Liver (tissue), 9 donors: ENCODE measurements around the gene SIGLEC10. TPM values are rescaled to one million over a fixed set of nuclear protein-coding genes. Genes with fewer than 3 reads are reported as not detected.

Experiments used
- DNase-seq: peaks from one replicate; pipeline ENCODE4 v3.0.0-alpha.2; 2017; ENCODE audit warnings: low spot score
- H3K27ac ChIP-seq, 2 donors: one replicate each; pipeline ENCODE4 v1.7.0; 2013; ENCODE audit warnings: inconsistent platforms in 2 of 2, low read length in 2 of 2, control low read depth in 1 of 2, low read depth in 1 of 2, mild to moderate bottlenecking in 1 of 2
- H3K27me3 ChIP-seq, 4 donors: one replicate each; pipeline versions ENCODE4 v1.6.1 to v1.7.0; 2013; ENCODE audit warnings: low read length in 3 of 4, inconsistent platforms in 1 of 4, mild to moderate bottlenecking in 1 of 4, moderate library complexity in 1 of 4; ENCODE audit not compliant: control insufficient read depth in 4 of 4, insufficient read depth in 4 of 4
- H3K36me3 ChIP-seq, 4 donors: one replicate each; pipeline versions ENCODE4 v1.6.1 to v1.7.0; 2013; ENCODE audit warnings: low read length in 3 of 4, mild to moderate bottlenecking in 3 of 4, low read depth in 1 of 4, moderate library complexity in 1 of 4; ENCODE audit not compliant: control insufficient read depth in 4 of 4, insufficient read depth in 3 of 4
- H3K4me1 ChIP-seq, 4 donors: one replicate each; pipeline versions ENCODE4 v1.6.1 to v1.7.0; 2013; ENCODE audit warnings: low read length in 3 of 4, mild to moderate bottlenecking in 3 of 4, moderate library complexity in 1 of 4; ENCODE audit not compliant: control insufficient read depth in 4 of 4, insufficient read depth in 4 of 4
- H3K4me3 ChIP-seq, 3 donors: one replicate each; pipeline versions ENCODE4 v1.6.1 to v1.7.0; 2013; ENCODE audit warnings: low read length in 3 of 3, control low read depth in 1 of 3, low read depth in 1 of 3, mild to moderate bottlenecking in 1 of 3
- H3K9ac ChIP-seq, 2 donors: one replicate each; pipeline ENCODE4 v1.7.0; 2013; ENCODE audit warnings: low read length in 2 of 2, mild to moderate bottlenecking in 2 of 2, moderate library complexity in 2 of 2, control low read depth in 1 of 2, low read depth in 1 of 2
- H3K9me3 ChIP-seq, 4 donors: one replicate each; pipeline versions ENCODE4 v1.6.1 to v1.7.0; 2013; ENCODE audit warnings: low read length in 3 of 4; ENCODE audit not compliant: control insufficient read depth in 4 of 4
- EGR1 ChIP-seq, 2 donors: IDR thresholded peaks; 2 replicates each; pipeline ENCODE4 v1.6.1; 2016 to 2018; ENCODE audit warnings: antibody characterized with exemption in 2 of 2, low read depth in 2 of 2
- FOXA1 ChIP-seq: IDR thresholded peaks from 2 replicates; pipeline ENCODE4 v1.6.1; 2016; ENCODE audit warnings: antibody characterized with exemption
- FOXA2 ChIP-seq: IDR thresholded peaks from 2 replicates; pipeline ENCODE4 v1.6.1; 2016; ENCODE audit warnings: antibody characterized with exemption
- GABPA ChIP-seq, 2 donors: IDR thresholded peaks in 1 of 2; conservative IDR thresholded peaks in 1 of 2; 2 replicates each; pipeline ENCODE4 v1.6.1; 2016; ENCODE audit warnings: antibody characterized with exemption in 2 of 2, mild to moderate bottlenecking in 1 of 2, moderate library complexity in 1 of 2
- HNF4A ChIP-seq, 2 donors: conservative IDR thresholded peaks; 2 replicates each; pipeline ENCODE4 v1.6.1; 2016; ENCODE audit warnings: antibody characterized with exemption in 2 of 2, mild to moderate bottlenecking in 2 of 2
- HNF4G ChIP-seq: IDR thresholded peaks from 2 replicates; pipeline ENCODE4 v1.6.1; 2016; ENCODE audit warnings: antibody characterized with exemption
- JUND ChIP-seq, 2 donors: IDR thresholded peaks; 2 replicates each; pipeline ENCODE4 v1.6.1; 2016; ENCODE audit warnings: antibody characterized with exemption in 2 of 2
- MAX ChIP-seq: IDR thresholded peaks from 2 replicates; pipeline ENCODE4 v1.6.1; 2016; ENCODE audit warnings: antibody characterized with exemption
- NR2F2 ChIP-seq: IDR thresholded peaks from 2 replicates; pipeline ENCODE4 v1.6.1; 2016; ENCODE audit warnings: antibody characterized with exemption
- RAD21 ChIP-seq, 2 donors: IDR thresholded peaks; 2 replicates each; pipeline ENCODE4 v1.6.1; 2016; ENCODE audit warnings: antibody characterized with exemption in 2 of 2, mild to moderate bottlenecking in 2 of 2
- RXRA ChIP-seq, 2 donors: IDR thresholded peaks; 2 replicates each; pipeline ENCODE4 v1.6.1; 2017 to 2018; ENCODE audit warnings: antibody characterized with exemption in 2 of 2, mild to moderate bottlenecking in 1 of 2
- SP1 ChIP-seq: IDR thresholded peaks from 2 replicates; pipeline ENCODE4 v1.6.1; 2018; ENCODE audit warnings: antibody characterized with exemption, mild to moderate bottlenecking
- TAF1 ChIP-seq: conservative IDR thresholded peaks from 2 replicates; pipeline ENCODE4 v1.6.1; 2016; ENCODE audit warnings: antibody characterized with exemption, mild to moderate bottlenecking
- YY1 ChIP-seq: IDR thresholded peaks from 2 replicates; pipeline ENCODE4 v1.6.1; 2016; ENCODE audit warnings: antibody characterized with exemption, mild to moderate bottlenecking
- WGBS: extraction: QIAGEN DNeasy Blood & Tissue Kit; methylation state at CpG from one replicate; pipeline ENCODE4 v1.1.7; 2013; 5-methylcytosine and 5-hydroxymethylcytosine counted together
- polyA plus RNA-seq, 2 donors: library from polyadenylated mRNA; stranded (reverse) in 1 of 2; unstranded in 1 of 2; fragments of 200-250 nt in 1 of 2; fragments of >200 nt in 1 of 2; fragmentation: Nextera tagmentation in 1 of 2; extraction: Ambion mirVana in 1 of 2; gene quantifications; one replicate each; pipeline versions ENCODE4 v1.2.1 to v1.2.3, GENCODE V29; 2013 to 2015
- total RNA-seq, 2 donors: library from RNA; depleted of rRNA; stranded (reverse); fragments of >200 nt; gene quantifications; one replicate each; pipeline ENCODE4 v1.2.3, GENCODE V29; 2014
- TF ChIP-seq, protein P1 (sequence below): IDR thresholded peaks from 2 replicates; pipeline ENCODE4 v1.6.1; 2016; ENCODE audit warnings: antibody characterized with exemption
- TF ChIP-seq, protein P2 (sequence below): IDR thresholded peaks from 2 replicates; pipeline ENCODE4 v1.6.1; 2016; ENCODE audit warnings: antibody characterized with exemption
- TF ChIP-seq, protein P3 (sequence below): IDR thresholded peaks from 2 replicates; pipeline ENCODE4 v1.6.1; 2016; ENCODE audit warnings: antibody characterized with exemption, mild to moderate bottlenecking
- TF ChIP-seq, protein P4 (sequence below): fragments of 150-350 bp; IDR thresholded peaks from 2 replicates; pipeline ENCODE4 v1.5.1; 2017; ENCODE audit warnings: improper control_type of control experiment, low read depth, low read length; ENCODE audit not compliant: missing input control
- donor health status: healthy.
- donor health status: healthy.
- donor health status: healthy.
- donor health status: healthy.
- donor health status: healthy.

Gene SIGLEC10
- total and polyA plus RNA-seq, 4 donors, result 1.7 to 8.4 (median 6.5) TPM

DNA sequence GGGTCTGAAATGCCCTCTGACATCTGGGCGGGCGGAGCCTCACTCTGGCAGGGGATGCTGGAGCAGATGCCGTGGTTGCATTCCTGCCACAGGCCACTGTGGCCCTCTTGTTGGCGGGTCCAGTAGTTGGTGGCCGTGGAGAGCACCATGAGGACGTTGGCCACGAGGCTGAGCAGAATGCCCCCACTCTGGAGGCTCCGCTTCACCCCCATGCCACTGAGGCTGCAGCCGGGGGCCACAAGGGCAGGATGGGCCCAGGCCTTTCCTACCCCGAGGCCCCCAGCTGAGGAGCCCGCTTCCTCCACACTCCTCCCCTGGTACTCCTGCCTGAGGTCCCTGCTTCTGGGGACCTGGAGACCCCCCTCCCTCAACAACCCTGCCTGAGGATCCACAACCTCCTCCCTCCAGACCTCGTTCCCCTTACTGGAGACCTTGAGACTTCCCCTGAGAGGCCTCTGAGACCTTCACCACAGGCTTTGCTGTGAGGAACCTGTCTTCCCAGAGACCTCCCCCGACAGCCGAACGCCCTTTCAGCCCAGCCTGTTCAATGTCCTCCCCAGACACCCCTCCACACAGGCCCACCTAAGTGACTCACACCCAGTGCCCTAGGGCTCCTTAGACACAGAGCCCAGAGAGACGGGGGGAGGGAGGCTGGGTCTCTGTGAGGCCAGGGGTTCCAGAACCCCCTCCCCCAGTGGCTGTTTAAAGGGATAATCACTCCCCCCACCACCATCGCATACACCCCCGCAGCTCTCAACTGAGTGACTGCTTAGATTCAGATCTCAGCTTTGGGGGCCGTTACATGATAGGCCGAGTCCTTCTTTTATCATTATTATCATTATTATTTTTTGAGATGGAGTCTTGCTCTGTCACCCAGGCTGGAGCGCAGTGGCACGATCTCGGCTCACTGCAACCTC, 48.8 kb downstream of the SIGLEC10 start, which contains the start of gene CLDND2:
TSS of gene CLDND2 (minus strand) at position 638 of the 917 bp plus-strand sequence. CDS start at position 212, 426 bp downstream.
- TF ChIP-seq HNF4G (no peak), SP1 (no peak), TAF1 (no peak), NR2F2 (no peak)
- TF ChIP-seq, protein P1, sequence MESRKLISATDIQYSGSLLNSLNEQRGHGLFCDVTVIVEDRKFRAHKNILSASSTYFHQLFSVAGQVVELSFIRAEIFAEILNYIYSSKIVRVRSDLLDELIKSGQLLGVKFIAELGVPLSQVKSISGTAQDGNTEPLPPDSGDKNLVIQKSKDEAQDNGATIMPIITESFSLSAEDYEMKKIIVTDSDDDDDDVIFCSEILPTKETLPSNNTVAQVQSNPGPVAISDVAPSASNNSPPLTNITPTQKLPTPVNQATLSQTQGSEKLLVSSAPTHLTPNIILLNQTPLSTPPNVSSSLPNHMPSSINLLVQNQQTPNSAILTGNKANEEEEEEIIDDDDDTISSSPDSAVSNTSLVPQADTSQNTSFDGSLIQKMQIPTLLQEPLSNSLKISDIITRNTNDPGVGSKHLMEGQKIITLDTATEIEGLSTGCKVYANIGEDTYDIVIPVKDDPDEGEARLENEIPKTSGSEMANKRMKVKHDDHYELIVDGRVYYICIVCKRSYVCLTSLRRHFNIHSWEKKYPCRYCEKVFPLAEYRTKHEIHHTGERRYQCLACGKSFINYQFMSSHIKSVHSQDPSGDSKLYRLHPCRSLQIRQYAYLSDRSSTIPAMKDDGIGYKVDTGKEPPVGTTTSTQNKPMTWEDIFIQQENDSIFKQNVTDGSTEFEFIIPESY, result no peak
- Histone ChIP-seq H3K9me3 (no peaks in the 10 kb centered on the region), H3K9ac (peak within 1 kb of the TSS in 1 of 2 donors; percentile 62), H3K27ac (peak within 1 kb of the TSS; percentile 69 to 98), H3K36me3 (no peaks in the 10 kb centered on the region), H3K4me1 (peaks cover 0 to 31% (median 21%) of the 10 kb centered on the region in 4 donors), H3K4me3 (peak within 1 kb of the TSS; percentile 58 to 78 (median 72)), H3K27me3 (no peaks in the 10 kb centered on the region)
- no peak for DNase-seq
- 76% methylated on average over 23 of the region's 23 CpGs for WGBS

DNA sequence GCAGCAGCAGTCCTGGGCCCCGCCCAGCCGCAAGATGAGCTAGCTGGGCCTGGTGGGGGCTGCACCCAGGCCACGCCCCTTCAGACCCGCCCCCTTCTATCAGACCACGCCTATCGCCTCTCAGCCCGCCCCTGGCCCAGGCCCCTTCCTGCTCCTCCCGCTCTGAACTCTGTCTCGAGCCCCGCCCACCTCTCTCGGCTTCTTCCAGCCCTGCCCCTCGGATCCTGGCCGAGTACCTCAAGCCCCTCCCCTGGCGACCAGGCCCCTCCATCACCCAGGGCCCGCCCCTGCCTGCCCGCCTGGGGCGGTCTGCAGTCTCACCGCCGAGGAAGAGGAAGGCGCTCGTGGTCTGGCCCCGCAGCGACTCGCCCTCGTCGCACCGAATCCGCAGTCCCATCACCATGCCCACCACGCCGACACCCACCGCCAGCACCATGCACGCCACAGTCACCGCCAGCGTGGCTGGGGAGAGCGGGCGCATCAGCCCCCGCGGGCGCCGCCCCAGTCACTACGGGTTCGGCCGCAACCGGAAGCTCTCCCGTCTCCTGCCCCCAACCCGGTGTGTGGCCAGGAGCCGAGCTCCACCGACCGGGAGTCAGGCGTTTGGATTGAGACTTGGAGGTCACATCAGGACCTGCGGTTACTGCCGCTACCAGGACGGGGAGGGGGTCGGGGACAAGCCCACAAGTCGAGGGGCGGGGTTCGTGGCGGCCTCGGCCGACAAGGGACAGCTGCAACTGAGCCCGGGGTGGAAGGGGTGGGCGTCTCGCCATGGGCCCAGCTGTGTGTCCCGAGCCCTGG, 49.7 kb downstream of the SIGLEC10 start:
- peak; percentile 37 to 63 for TF ChIP-seq RXRA (IDR thresholded peaks at IDR 0.05)
- peak; percentile 25 for TF ChIP-seq TAF1
- peak in 1 of 2 donors; percentile 42 for TF ChIP-seq HNF4A (conservative IDR thresholded peaks at IDR 0.05)
- TF ChIP-seq EGR1 (IDR thresholded peaks at IDR 0.05; ENCODE audit: low read depth in 2 of 2), result peak; percentile 33 to 40
- TF ChIP-seq, protein P1, result no peak
- TF ChIP-seq, protein P2, sequence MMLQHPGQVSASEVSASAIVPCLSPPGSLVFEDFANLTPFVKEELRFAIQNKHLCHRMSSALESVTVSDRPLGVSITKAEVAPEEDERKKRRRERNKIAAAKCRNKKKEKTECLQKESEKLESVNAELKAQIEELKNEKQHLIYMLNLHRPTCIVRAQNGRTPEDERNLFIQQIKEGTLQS, result no peak
- TF ChIP-seq, protein P3, sequence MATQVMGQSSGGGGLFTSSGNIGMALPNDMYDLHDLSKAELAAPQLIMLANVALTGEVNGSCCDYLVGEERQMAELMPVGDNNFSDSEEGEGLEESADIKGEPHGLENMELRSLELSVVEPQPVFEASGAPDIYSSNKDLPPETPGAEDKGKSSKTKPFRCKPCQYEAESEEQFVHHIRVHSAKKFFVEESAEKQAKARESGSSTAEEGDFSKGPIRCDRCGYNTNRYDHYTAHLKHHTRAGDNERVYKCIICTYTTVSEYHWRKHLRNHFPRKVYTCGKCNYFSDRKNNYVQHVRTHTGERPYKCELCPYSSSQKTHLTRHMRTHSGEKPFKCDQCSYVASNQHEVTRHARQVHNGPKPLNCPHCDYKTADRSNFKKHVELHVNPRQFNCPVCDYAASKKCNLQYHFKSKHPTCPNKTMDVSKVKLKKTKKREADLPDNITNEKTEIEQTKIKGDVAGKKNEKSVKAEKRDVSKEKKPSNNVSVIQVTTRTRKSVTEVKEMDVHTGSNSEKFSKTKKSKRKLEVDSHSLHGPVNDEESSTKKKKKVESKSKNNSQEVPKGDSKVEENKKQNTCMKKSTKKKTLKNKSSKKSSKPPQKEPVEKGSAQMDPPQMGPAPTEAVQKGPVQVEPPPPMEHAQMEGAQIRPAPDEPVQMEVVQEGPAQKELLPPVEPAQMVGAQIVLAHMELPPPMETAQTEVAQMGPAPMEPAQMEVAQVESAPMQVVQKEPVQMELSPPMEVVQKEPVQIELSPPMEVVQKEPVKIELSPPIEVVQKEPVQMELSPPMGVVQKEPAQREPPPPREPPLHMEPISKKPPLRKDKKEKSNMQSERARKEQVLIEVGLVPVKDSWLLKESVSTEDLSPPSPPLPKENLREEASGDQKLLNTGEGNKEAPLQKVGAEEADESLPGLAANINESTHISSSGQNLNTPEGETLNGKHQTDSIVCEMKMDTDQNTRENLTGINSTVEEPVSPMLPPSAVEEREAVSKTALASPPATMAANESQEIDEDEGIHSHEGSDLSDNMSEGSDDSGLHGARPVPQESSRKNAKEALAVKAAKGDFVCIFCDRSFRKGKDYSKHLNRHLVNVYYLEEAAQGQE, result peak; percentile 88
- TF ChIP-seq MAX, result peak; percentile 78
- TF ChIP-seq GABPA (IDR thresholded peaks at IDR 0.05 in 1 of 2, conservative IDR thresholded peaks at IDR 0.05 in 1 of 2), result peak in 1 of 2 donors; percentile 57
- TF ChIP-seq NR2F2, result peak; percentile 3
- TF ChIP-seq FOXA2, result no peak
- TF ChIP-seq FOXA1, result no peak
- TF ChIP-seq, protein P4, sequence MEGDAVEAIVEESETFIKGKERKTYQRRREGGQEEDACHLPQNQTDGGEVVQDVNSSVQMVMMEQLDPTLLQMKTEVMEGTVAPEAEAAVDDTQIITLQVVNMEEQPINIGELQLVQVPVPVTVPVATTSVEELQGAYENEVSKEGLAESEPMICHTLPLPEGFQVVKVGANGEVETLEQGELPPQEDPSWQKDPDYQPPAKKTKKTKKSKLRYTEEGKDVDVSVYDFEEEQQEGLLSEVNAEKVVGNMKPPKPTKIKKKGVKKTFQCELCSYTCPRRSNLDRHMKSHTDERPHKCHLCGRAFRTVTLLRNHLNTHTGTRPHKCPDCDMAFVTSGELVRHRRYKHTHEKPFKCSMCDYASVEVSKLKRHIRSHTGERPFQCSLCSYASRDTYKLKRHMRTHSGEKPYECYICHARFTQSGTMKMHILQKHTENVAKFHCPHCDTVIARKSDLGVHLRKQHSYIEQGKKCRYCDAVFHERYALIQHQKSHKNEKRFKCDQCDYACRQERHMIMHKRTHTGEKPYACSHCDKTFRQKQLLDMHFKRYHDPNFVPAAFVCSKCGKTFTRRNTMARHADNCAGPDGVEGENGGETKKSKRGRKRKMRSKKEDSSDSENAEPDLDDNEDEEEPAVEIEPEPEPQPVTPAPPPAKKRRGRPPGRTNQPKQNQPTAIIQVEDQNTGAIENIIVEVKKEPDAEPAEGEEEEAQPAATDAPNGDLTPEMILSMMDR, result peak; percentile 1
- TF ChIP-seq YY1, result peak; percentile 59
- peak; percentile 52 to 56 for TF ChIP-seq RAD21 (IDR thresholded peaks at IDR 0.05)
- TF ChIP-seq HNF4G, result no peak
- TF ChIP-seq SP1, result peak; percentile 91
- peak in 1 of 2 donors; percentile 31 for TF ChIP-seq JUND (IDR thresholded peaks at IDR 0.05)
- H3K4me3 ChIP-seq, result peak overlapping the region; percentile 71 to 82 (median 78)
- H3K4me1 ChIP-seq, result peaks cover 0 to 39% (median 24%) of the 10 kb centered on the region in 4 donors
- no peaks in the 10 kb centered on the region for H3K36me3 ChIP-seq
- no peaks in the 10 kb centered on the region for H3K9me3 ChIP-seq
- H3K9ac ChIP-seq, result peak overlapping the region; percentile 86 to 98
- no peaks in the 10 kb centered on the region for H3K27me3 ChIP-seq
- 3% methylated on average over 64 of the region's 64 CpGs for WGBS
- peak; percentile 99 for DNase-seq
- H3K27ac ChIP-seq, result peak overlapping the region; percentile 98 to 99
